Panc1 (cell line): ENCODE data around the gene TERT. TPM values are rescaled to one million over a fixed set of nuclear protein-coding genes. Genes with fewer than 3 reads are reported as not detected.

Experiments
- ATAC-seq: fragments of 200-7000 bp; cut with Tn5 transposase; 2 replicates; pipeline ENCODE4 v1.9.1; 2020; ENCODE audit warnings: mild to moderate bottlenecking, moderate library complexity
- BruUV-seq: library from RNA; stranded (reverse); fragments of 400-500 nt; replicated peaks from 2 replicates; lab custom pipeline; 2021; lab: Mats Ljungman, UMichigan
- CTCF ChIA-PET: fragments of 300-600 bp; sonication (Branson Sonifier 250); formaldehyde crosslinking; loops from one replicate; lab custom pipeline; 2022; ENCODE audit warnings: antibody characterized with exemption; lab: Charles Lee
- POLR2A ChIA-PET: fragments of 300-600 bp; sonication (Branson Sonifier 250); formaldehyde crosslinking; loops from one replicate; lab custom pipeline; 2022; ENCODE audit warnings: antibody characterized with exemption; lab: Charles Lee
- DNase-seq: peaks from one replicate; pipeline ENCODE4 v3.0.0-alpha.2; 2010; ENCODE audit warnings: low read depth, low spot score
- H3K27ac ChIP-seq: 2 replicates; pipeline ENCODE4 v1.5.1; 2011; ENCODE audit warnings: mild to moderate bottlenecking, low read length, inconsistent platforms
- H3K27me3 ChIP-seq: fragments of 200-500 bp; sonication (Bioruptor generic); 2 replicates; pipeline ENCODE4 v1.6.0; 2014; ENCODE audit warnings: low read length, inconsistent platforms; ENCODE audit not compliant: control insufficient read depth, insufficient read depth
- H3K36me3 ChIP-seq: fragments of 200-500 bp; sonication (Bioruptor generic); 2 replicates; pipeline ENCODE4 v1.5.1; 2014; ENCODE audit warnings: inconsistent platforms, mild to moderate bottlenecking, low read length, moderate library complexity; ENCODE audit not compliant: control insufficient read depth, insufficient read depth
- H3K4me1 ChIP-seq: 2 replicates; pipeline ENCODE4 v1.5.1; 2011; ENCODE audit warnings: inconsistent platforms, mild to moderate bottlenecking, low read length, moderate library complexity; ENCODE audit not compliant: control insufficient read depth, insufficient read depth
- H3K4me3 ChIP-seq, 2 experiments: 2 replicates each; pipeline ENCODE4 v1.5.1; 2011 to 2012; ENCODE audit warnings: low read depth in 2 of 2, low read length in 2 of 2, mild to moderate bottlenecking in 2 of 2, inconsistent platforms in 1 of 2, moderate library complexity in 1 of 2
- H3K9me3 ChIP-seq: fragments of 200-500 bp; sonication (Bioruptor generic); 2 replicates; pipeline ENCODE4 v1.5.1; 2014; ENCODE audit warnings: low read depth, mild to moderate bottlenecking, inconsistent platforms, low read length, moderate library complexity; ENCODE audit not compliant: control insufficient read depth, insufficient read depth
- CTCF ChIP-seq: fragments of 450-650 bp; IDR thresholded peaks from 2 replicates; pipeline ENCODE4 v1.5.1; 2017; ENCODE audit warnings: mild to moderate bottlenecking
- POLR2AphosphoS5 ChIP-seq: IDR thresholded peaks from 2 replicates; pipeline ENCODE4 v1.6.1; 2012; ENCODE audit warnings: mild to moderate bottlenecking, low read depth, low read length, moderate library complexity
- SIN3A ChIP-seq: IDR thresholded peaks from 2 replicates; pipeline ENCODE4 v1.6.1; 2012; ENCODE audit warnings: low read depth, mild to moderate bottlenecking, low read length, moderate library complexity, borderline replicate concordance; ENCODE audit not compliant: insufficient read depth
- TCF7L2 ChIP-seq: IDR thresholded peaks from 2 replicates; pipeline ENCODE4 v1.6.1; 2011; ENCODE audit warnings: mild to moderate bottlenecking, low read depth, low read length, inconsistent platforms
- in situ Hi-C: cut with HindIII; loops from 2 replicates; pipeline ENCODE4 v1.10.0; 2016; ENCODE audit warnings: low sequenced_read_pairs, low pct_unique_long_range_greater_than_20kb
- intact Hi-C: fragments of 100-400 bp; cut with micrococcal nuclease; formaldehyde crosslinking; loops from one replicate; pipeline ENCODE4 v1.10.0; 2022; ENCODE audit not compliant: unreplicated experiment
- total RNA-seq: library from RNA; stranded (reverse); gene quantifications from one replicate; pipeline ENCODE4 v1.2.1, GENCODE V29; 2021; ENCODE audit not compliant: unreplicated experiment
- TF ChIP-seq, protein P1 (sequence below), 2 experiments: IDR thresholded peaks; 2 replicates each; pipeline ENCODE4 v1.6.1; 2011 to 2012; ENCODE audit warnings: low read depth in 2 of 2, control low read depth in 1 of 2, low read length in 1 of 2, mild to moderate bottlenecking in 1 of 2, moderate library complexity in 1 of 2; ENCODE audit not compliant: insufficient read depth in 1 of 2

Gene TERT
- total RNA-seq, 1 experiment from 2014 or later: 8.9 TPM

GRCh38 chr5:1205255-1206180 is 89.3 kb downstream of the TERT start:
- CTCF ChIA-PET: interaction anchor here (0.6 to 1.1 kb wide), 5 partner anchors 9 to 109 kb away, joined by 3 to 5 read pairs (median 4); no protein-coding TSS in a partner anchor
- no peak overlapping the region for H3K27ac ChIP-seq
- DNase-seq (no peak), ATAC-seq (no peak)
- intact Hi-C loops (no loop called here), in situ Hi-C loops (no loop called here)
- H3K4me3 ChIP-seq: no peak overlapping the region
- H3K27me3 ChIP-seq: no peaks in the 10 kb centered on the region
- POLR2A ChIA-PET: no interaction called here
- no peaks in the 10 kb centered on the region for H3K9me3 ChIP-seq
- peaks cover 4% of the 10 kb centered on the region for H3K4me1 ChIP-seq
- no peaks in the 10 kb centered on the region for H3K36me3 ChIP-seq
- BruUV-seq: no TSS peak
- no peak for TF ChIP-seq POLR2AphosphoS5
- TF ChIP-seq SIN3A: no peak
- no peak for TF ChIP-seq CTCF
- TF ChIP-seq, protein P1, sequence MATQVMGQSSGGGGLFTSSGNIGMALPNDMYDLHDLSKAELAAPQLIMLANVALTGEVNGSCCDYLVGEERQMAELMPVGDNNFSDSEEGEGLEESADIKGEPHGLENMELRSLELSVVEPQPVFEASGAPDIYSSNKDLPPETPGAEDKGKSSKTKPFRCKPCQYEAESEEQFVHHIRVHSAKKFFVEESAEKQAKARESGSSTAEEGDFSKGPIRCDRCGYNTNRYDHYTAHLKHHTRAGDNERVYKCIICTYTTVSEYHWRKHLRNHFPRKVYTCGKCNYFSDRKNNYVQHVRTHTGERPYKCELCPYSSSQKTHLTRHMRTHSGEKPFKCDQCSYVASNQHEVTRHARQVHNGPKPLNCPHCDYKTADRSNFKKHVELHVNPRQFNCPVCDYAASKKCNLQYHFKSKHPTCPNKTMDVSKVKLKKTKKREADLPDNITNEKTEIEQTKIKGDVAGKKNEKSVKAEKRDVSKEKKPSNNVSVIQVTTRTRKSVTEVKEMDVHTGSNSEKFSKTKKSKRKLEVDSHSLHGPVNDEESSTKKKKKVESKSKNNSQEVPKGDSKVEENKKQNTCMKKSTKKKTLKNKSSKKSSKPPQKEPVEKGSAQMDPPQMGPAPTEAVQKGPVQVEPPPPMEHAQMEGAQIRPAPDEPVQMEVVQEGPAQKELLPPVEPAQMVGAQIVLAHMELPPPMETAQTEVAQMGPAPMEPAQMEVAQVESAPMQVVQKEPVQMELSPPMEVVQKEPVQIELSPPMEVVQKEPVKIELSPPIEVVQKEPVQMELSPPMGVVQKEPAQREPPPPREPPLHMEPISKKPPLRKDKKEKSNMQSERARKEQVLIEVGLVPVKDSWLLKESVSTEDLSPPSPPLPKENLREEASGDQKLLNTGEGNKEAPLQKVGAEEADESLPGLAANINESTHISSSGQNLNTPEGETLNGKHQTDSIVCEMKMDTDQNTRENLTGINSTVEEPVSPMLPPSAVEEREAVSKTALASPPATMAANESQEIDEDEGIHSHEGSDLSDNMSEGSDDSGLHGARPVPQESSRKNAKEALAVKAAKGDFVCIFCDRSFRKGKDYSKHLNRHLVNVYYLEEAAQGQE (IDR thresholded peaks at IDR 0.05; ENCODE audit: insufficient read depth in 1 of 2, low read depth in 2 of 2, low read length in 1 of 2): no peak
- no peak for TF ChIP-seq TCF7L2

DNA sequence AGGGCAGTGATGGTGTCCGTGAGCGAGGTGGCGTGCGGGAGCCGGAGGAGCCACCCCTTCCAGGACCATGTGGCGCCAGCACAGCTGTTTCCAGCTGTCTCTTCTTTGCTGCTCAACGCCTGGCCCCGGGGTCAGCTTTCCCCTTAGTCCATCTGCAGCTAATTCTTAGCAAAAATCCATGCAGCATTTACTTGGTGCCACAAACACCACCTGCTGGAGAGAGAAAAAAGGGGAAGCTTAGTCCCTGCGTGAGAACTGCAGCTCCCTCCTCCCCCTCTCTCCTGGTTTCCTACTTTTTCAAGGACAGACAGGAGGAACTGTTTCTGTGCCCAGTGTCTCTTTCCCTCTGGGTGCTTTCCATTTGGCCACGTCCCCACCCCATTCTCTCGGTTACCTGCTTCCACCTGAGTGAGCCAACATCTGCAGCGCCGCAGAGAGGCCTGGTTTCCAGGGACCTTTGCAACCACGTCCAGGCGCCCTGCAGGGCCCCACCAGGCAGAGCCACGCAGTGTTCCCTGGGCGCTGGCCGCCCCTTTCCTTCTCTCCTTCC is 90.1 kb downstream of the TERT start:
- no TSS peak for BruUV-seq
- TF ChIP-seq TCF7L2 (no peak), POLR2AphosphoS5 (no peak), CTCF (no peak; the same call in 1 of the 2 replicates), SIN3A (no peak)
- TF ChIP-seq, protein P1 (IDR thresholded peaks at IDR 0.05; ENCODE audit: insufficient read depth in 1 of 2, low read depth in 2 of 2, low read length in 1 of 2): no peak
- in situ Hi-C loops (no loop called here), intact Hi-C loops (no loop called here)
- Histone ChIP-seq H3K36me3 (no peaks in the 10 kb centered on the region), H3K27ac (no peak overlapping the region), H3K4me3 (no peak overlapping the region), H3K27me3 (no peaks in the 10 kb centered on the region), H3K4me1 (peaks cover 4% of the 10 kb centered on the region), H3K9me3 (no peaks in the 10 kb centered on the region)
- ATAC-seq (peak; percentile 55), DNase-seq (no peak)
- CTCF ChIA-PET: interaction anchor here (0.6 to 1.1 kb wide), 6 partner anchors 9 to 442 kb away, joined by 3 to 5 read pairs (median 4); no protein-coding TSS in a partner anchor
- POLR2A ChIA-PET: no interaction called here
